Globus pallidus (tissue), 1 donor: ENCODE data around the gene PIK3AP1.
"Not testable (repeated sequence)": the region's sequence is repeated elsewhere in the genome, so short reads cannot be mapped to it uniquely, and the experiment has no call there.

Experiments used
- DNase-seq: peaks from one replicate; pipeline ENCODE4 v3.0.0-alpha.2; 2015; ENCODE audit warnings: low spot score

Gene PIK3AP1

GRCh38 chr10:96719850-96720421, 378 bp downstream of the PIK3AP1 start:
- DNase-seq: no peak

DNA sequence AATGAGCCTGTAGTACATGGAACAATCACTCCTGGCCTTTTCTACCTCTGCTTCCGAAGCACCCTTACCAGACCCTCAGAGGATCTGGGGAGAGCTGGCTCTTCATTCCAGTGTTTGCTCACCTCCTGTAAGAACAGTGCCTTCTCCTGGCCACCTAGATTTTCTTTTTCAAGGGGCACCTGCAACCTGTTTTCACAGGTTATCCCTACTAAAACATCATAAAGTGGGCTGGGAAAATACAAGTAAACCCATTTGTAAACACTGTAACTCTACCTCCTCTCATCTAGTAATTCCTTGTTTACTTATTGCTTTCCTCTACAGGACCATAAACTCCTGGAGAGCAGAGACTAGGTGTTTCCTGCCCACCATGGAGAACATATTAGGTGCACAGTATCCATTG, 1.1 kb downstream of the PIK3AP1 start:
- no peak for DNase-seq

DNA sequence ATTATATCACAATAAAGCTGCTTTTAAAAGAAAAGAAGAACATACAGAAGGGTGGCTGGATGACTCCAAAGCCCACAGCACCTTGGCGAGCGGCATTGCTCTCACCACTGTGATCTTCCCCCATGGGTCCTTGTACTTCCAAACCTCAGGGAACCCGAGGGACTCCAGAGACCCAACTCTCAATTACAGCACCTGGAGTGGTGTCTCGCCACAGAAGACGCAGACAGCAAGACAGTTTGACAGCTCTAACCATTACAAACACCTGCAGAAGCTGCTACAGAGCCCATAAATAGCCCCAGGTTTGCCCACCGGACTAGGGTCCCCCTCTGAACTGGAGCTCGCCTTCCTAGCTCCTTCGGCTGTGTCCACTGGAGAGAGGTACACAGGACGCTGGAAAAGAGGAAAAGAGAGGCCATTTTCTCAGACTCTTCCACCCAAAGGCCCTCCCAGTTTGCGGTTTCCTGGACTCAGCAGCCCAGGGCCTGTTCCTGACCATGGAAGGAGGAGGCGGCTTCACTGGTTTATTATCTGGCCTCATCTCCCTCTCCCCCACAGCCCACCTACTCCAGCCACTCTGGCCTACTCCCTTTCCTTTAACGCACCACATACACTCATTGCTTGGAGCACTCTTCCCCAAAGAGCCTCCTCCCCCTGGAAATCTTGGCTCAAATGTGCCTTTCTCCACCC, 1.9 kb downstream of the PIK3AP1 start:
- DNase-seq: no peak

GRCh38 chr10:96716390-96716789, 3.9 kb downstream of the PIK3AP1 start:
- no peak for DNase-seq

DNA sequence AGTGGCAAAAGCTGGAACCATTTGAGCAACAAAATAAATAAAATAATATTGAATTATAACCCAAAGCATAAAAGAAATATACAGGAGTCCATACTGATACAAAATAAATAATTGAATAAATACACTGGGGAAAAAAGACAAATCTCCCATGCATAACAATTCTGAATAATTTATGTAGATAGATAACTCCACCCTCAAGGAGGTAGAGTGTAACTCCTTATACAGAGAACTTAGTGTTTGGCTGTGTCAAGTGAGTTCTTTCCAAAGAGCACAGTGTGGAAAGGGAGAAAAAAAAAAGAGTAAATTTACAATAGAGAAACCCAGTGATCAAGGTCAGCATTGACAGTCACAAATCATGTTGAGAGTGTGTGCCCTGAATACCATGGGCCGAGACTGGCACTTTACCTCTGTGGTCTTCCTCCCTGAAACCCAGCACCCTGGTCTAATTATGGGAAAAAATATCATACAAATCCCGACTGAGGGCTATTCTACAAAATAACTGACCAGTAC, 5.5 kb downstream of the PIK3AP1 start:
- DNase-seq: no peak

DNA sequence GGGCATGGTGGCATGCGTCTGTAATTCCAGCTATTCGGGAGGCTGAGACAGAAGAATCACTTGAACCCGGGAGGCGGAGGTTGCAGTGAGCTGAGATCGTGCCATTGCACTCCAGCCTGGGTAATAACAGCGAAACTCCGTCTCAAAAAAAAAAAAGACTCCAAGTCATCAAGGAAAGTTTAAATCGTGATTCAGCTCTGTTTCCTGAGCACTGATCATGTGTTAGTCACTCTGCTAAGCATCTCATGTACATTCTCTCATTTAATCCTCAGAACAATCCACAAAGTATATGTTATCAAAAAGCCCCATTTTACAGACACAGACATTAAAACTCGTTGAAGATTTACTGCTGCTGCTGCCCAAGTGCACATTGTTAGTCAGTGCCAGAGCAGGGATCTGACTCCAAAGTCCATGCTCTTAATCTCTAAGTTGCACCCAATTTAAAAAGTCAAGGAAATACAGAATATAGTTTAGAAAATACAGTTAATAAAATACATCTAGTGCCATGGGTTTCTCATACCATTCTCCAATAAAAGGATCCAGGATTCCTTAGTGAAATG, 6.2 kb downstream of the PIK3AP1 start:
- DNase-seq: no peak

DNA sequence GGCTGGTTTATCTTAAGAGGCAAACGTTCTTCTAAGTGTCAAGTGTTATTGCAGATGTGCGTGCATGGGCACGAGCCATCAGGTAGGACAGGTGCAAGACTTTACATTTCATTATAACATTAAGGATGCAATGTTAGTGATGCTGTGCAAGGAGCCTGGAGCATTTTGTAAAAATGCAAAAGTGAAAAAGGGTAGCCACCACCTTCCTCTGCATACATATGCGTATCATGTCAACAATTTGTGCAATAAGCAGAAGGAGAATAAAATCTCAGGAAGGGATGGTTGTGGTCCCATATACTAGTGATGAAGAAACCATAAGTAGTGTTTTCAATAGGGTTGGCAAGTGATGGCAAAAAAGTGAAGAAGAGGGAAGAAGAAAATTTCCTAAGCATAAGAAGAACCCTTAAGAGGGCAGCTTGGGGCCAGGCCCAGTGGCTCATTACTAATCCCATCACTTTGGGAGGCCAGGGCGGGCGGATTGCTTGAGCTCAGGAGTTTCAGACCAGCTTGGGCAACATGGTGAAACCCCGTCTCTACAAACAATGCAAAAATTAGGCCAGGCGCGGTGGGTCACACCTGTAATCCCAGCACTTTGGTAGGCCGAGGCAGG, 7.5 kb downstream of the PIK3AP1 start:
- DNase-seq: no peak

- no peak for DNase-seq
These were observed 9.1 kb downstream of the PIK3AP1 start for GRCh38 chr10:96711048-96711728.

GRCh38 chr10:96709525-96709924, 10.8 kb downstream of the PIK3AP1 start:
- DNase-seq: no peak

DNA sequence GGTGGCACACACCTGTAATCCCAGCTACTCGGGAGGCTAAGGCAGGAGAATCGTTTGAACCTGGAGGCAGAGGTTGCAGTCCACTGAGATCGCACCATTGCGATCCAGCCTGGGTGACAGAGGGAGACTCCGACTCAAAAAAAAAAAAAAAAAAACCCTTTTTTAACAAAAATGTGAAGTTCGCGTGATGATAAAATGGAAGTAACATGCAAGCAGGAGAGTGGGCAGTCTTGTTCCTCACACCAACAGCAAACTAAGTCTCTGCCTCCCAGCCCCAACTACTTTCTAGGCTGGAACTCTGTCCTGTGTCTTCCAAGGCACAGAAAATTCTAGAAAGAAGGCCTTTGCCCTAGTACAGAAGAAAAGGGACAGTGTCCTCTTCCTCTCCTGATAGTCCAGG, 11.3 kb downstream of the PIK3AP1 start:
- no peak for DNase-seq

- no peak for DNase-seq
These were observed 11.9 kb downstream of the PIK3AP1 start for GRCh38 chr10:96708456-96708855.

DNA sequence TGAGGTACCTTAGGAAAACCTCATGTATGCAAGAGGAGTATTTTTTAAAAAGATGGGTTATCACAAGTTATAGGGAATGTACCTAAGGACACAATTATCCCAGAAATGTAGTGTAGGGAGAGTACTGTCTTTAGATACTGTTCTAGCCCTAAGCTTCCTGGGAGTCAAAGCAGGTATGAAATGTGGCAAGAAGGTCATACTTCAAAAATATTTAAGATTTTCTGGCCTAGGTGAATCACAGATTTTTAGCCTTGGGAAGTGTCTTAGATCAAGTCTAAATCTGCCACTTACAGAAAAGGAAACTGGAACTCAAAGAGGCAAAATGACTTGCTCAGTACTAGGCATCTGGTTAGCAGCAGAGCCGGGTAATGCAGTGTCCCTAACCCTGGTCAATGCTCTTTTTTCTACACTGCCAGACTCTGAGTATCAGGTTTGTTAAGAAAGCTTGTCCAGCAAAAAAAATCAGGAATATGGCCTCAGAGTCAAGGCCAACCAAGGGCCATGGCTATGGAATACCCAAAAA, 13.9 kb downstream of the PIK3AP1 start:
- DNase-seq: no peak

DNA sequence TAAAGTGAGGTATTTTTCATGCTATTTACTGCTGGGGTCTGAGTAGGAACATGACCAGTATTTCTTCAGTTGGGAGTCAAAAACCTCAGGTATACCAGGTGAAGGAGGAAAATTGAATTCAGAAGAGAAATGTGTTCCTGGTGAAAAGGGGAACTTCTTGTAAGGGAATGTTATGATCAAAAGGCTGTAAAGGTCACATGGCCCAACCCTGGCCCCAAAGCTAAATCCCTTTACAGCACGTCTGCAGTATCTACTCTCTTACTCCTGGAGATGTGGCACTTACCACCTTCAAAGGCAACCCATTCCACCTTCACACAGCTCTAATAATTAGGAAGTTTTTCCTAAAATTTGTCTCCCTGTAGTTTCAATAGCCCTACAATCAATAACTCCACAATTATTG, 15.2 kb downstream of the PIK3AP1 start:
- DNase-seq: no peak

DNA sequence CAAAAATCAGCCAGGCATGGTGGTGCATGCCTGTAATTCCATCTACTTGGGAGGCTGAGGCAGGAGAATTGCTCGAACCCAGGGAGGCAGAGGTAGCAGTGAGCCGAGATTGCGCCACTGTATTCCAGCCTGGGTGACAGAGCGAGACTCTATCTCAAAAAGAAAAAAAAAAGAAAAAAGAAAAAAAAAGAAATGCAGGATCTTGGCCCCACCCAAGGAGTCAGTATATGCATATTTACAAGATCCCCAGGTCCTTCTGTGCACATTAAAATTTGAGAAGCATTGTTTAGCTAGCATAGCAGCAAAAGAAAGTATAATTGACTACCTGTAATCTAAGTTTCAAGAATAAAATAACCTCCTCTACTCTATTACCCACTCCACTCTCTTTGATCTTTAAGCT, 15.8 kb downstream of the PIK3AP1 start:
- DNase-seq: no peak

DNA sequence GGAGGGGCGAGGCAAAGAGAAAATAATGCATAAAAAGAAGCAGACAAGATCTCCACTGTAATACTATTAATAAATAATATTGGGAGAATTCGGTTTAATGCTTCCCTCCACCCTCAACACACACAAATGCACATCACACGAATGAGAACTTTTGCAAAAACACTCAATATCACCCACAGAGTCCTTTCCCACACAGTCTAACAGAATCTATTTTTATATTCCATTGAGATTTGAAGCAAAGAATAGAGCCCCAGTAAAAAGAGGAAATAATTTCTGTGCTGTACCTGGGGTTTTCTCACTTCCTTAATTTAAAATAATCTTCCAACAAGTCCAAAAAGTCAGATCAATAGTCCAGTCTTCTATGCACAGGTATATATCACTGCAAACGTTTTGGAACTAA, 17.0 kb downstream of the PIK3AP1 start:
- DNase-seq: no peak

DNA sequence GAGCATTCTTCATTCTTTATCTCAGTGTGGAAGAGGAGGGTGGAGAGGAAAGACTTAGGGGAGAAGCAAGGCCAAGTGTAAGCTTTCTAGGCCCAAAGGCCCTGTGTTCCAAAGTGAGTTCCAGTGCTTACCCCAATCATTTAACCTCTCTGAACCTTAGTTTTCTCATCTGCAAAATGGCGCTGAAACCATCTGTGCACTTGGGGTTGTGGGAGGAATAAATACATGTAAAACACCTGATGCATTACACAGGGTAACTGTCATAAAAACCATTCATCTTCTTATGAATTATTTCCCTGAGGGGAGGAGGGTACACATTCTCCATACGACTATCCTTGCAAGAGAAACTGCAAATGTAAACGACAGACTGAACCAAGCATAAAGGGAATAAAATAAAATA, 19.0 kb downstream of the PIK3AP1 start:
- no peak for DNase-seq

- DNase-seq: no peak
These were observed 19.8 kb downstream of the PIK3AP1 start for GRCh38 chr10:96700374-96701099.

- DNase-seq: no peak
These were observed 20.7 kb downstream of the PIK3AP1 start for GRCh38 chr10:96699613-96700012.

- DNase-seq: not testable (repeated sequence)
These were observed 22.0 kb downstream of the PIK3AP1 start for GRCh38 chr10:96698305-96698704.

GRCh38 chr10:96697438-96697837, 22.9 kb downstream of the PIK3AP1 start:
- no peak for DNase-seq

DNA sequence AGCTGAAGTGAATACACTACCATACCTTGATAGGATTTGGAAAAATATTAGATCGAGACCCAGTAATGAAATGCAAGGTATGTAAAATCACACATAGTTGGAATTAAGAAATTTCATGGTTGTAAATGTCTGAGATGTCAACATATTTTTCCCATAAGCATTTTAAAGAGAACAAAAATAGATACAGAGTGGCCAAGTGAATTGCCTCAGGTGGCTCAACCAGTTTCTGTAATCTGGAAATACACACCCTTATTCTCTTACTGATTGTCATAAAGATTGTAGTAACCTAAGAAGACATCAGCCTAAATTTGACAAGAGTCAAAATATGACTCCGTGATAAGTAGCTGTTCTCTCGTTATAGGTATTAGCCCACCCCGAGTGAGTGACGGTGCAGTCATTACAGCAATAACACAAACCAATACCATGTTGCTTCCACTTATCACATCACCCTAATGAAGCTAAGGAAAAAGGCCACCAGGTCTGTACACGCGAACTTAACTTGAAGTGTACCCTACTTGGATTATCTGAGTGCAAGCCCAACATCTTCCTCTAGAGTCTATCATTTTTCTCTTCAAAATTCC, 23.4 kb downstream of the PIK3AP1 start:
- no peak for DNase-seq
